ENCODE data around the gene GNAS. TPM values are rescaled to one million over a fixed set of nuclear protein-coding genes. Genes with fewer than 3 reads are reported as not detected.
A peak's percentile ranks its signal among the peaks of the same experiment; 100 is the strongest.

GNAS gene
- total and polyA plus RNA-seq, 9 of the 15 experiments (the other 6 are each of a cell fraction or from before 2014, with no cell fraction given) = 128 to 648 (median 266) TPM

DNA sequence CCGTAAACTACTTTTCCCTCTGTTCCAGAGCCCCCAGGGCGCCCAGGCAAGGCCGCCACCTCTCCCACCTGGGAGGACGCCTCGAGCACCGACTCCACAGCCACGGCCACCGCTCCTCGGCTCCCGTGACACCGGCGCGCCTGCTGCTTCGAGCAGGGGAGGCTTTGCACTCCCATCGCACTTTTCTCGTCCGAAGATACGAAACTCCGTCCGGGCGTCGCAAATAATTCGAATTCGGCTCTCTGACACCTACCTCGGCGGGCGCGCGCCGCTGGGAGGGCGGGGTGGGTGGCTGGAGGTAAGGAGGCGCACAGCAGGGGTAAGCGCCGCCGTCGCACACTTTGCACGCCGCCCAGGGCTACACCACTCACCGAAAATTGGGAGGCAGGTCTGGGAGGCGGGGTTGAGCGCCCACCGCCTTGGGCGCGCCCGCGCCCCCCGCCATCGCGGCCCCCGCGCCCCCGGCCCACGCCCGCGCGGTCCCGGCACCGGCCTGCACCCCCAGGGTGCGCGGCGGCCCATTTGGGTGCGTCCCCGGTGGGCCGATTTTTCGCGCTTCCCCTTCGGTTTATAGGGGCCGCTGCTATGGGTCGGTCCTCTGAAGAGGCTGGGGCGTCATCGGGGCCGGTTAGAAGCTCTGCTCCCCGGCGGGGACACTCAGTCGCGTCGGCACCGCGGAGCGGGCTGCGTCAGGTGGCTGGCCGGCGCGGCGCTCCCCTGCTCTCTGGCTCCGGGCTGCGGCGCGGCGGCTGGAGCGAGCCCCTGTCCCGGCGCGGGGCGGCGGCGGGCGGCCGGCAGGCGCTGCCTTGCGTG lies 36.2 kb downstream of the GNAS start (continued):
- TF ChIP-seq ZBTB5 (IDR thresholded peaks at IDR 0.05) (no peak), BRCA1 (IDR thresholded peaks at IDR 0.05) (no peak), BRCA1 (CRISPR knock-in tag; IDR thresholded peaks at IDR 0.05) (no peak), ZNF212 (CRISPR knock-in tag; IDR thresholded peaks at IDR 0.05) (no peak), ZC3H8 (IDR thresholded peaks at IDR 0.05) (no peak), ZNF24 (IDR thresholded peaks at IDR 0.05) (no peak), MTA1 (IDR thresholded peaks at IDR 0.05; ENCODE audit: borderline replicate concordance) (peak; percentile 90), ZNF639 (CRISPR knock-in tag; conservative IDR thresholded peaks at IDR 0.05 in 1 of 2, IDR thresholded peaks at IDR 0.05 in 1 of 2) (0 out of 4 replicates have a peak, but pooled peaks of 1 of the 2 experiments have one; percentile 38), ZNF280A (IDR thresholded peaks at IDR 0.05; ENCODE audit: low read depth, partially characterized antibody) (no peak), SMARCE1 (IDR thresholded peaks at IDR 0.05) (no peak), CREB1 (IDR thresholded peaks at IDR 0.05) (peak; percentile 94), CREB1 (CRISPR knock-in tag; IDR thresholded peaks at IDR 0.05) (peak; percentile 95), SRSF3 (IDR thresholded peaks at IDR 0.05; ENCODE audit: insufficient read depth, low read length) (no peak), FOXK2 (conservative IDR thresholded peaks at IDR 0.05 in 1 of 2, IDR thresholded peaks at IDR 0.05 in 1 of 2; ENCODE audit: low read depth in 2 of 2) (no peak), ZZZ3 (IDR thresholded peaks at IDR 0.05) (no peak), POLR2H (tag; IDR thresholded peaks at IDR 0.05; ENCODE audit: low read depth) (peak; percentile 92), SREBF1 (IDR thresholded peaks at IDR 0.05; ENCODE audit: borderline replicate concordance, low read depth, low read length) (no peak), CBFB (CRISPR knock-in tag; IDR thresholded peaks at IDR 0.05) (no peak), ATF1 (CRISPR knock-in tag; IDR thresholded peaks at IDR 0.05) (peak; percentile 83), ATF1 (tag; IDR thresholded peaks at IDR 0.05) (peak; percentile 85), SUPT5H (IDR thresholded peaks at IDR 0.05) (0 out of 2 replicates have a peak, but pooled peaks have one; percentile 56), ADNP (tag; IDR thresholded peaks at IDR 0.05) (no peak), STAG1 (CRISPR knock-in tag; IDR thresholded peaks at IDR 0.05; ENCODE audit: borderline replicate concordance) (no peak), ARNT (IDR thresholded peaks at IDR 0.05) (no peak)
- TF ChIP-seq, protein P1, sequence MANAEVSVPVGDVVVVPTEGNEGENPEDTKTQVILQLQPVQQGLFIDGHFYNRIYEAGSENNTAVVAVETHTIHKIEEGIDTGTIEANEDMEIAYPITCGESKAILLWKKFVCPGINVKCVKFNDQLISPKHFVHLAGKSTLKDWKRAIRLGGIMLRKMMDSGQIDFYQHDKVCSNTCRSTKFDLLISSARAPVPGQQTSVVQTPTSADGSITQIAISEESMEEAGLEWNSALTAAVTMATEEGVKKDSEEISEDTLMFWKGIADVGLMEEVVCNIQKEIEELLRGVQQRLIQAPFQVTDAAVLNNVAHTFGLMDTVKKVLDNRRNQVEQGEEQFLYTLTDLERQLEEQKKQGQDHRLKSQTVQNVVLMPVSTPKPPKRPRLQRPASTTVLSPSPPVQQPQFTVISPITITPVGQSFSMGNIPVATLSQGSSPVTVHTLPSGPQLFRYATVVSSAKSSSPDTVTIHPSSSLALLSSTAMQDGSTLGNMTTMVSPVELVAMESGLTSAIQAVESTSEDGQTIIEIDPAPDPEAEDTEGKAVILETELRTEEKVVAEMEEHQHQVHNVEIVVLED (CRISPR knock-in tag; IDR thresholded peaks at IDR 0.05) = no peak
